ENCODE results near the gene SURF2. TPM values are rescaled to one million over a fixed set of nuclear protein-coding genes. Genes with fewer than 3 reads are reported as not detected.

SURF2 gene
- total and polyA plus RNA-seq, 7 donors, result 10.2 to 32.3 (median 18.5) TPM

- Histone ChIP-seq H3K4me1 (no peaks in the 10 kb centered on the region), H3K36me3 (peaks cover 3 to 27% (median 10%) of the 10 kb centered on the region in 4 donors), H3K27me3 (peaks cover 0 to 1% (median 0%) of the 10 kb centered on the region in 3 donors), H3K9me3 (no peaks in the 10 kb centered on the region), H3K27ac (no peak overlapping the region), H3K4me3 (no peak overlapping the region)
- intact Hi-C loops (cut with DNase I), result no loop called here
- TF ChIP-seq EP300 (IDR thresholded peaks at IDR 0.05) (no peak), CTCF (IDR thresholded peaks at IDR 0.05) (no peak), POLR2AphosphoS5 (IDR thresholded peaks at IDR 0.05) (no peak), POLR2A (IDR thresholded peaks at IDR 0.05) (no peak)
- WGBS, 2 donors, result 76 to 88% methylated on average over 6 of the region's 6 CpGs
- DNase-seq, result no peak
These were observed 45.2 kb downstream of the SURF2 start for GRCh38 chr9:133401588-133401987.

- WGBS, 2 donors, result 79 to 80% methylated on average over 7 of the region's 7 CpGs
- Histone ChIP-seq H3K4me3 (no peak overlapping the region), H3K27ac (no peak overlapping the region), H3K4me1 (no peaks in the 10 kb centered on the region), H3K9me3 (no peaks in the 10 kb centered on the region), H3K36me3 (peaks cover 4 to 38% (median 18%) of the 10 kb centered on the region in 4 donors), H3K27me3 (no peaks in the 10 kb centered on the region)
- no peak for DNase-seq
- intact Hi-C loops (cut with DNase I), result no loop called here
- no peak for TF ChIP-seq POLR2AphosphoS5 (IDR thresholded peaks at IDR 0.05)
- TF ChIP-seq EP300 (IDR thresholded peaks at IDR 0.05), result no peak
- TF ChIP-seq POLR2A (IDR thresholded peaks at IDR 0.05), result no peak
- no peak for TF ChIP-seq CTCF (IDR thresholded peaks at IDR 0.05)
These were observed 46.3 kb downstream of the SURF2 start for GRCh38 chr9:133402689-133403088.

GRCh38 chr9:133403766-133404453, 47.6 kb downstream of the SURF2 start:
- intact Hi-C loops (cut with DNase I), result no loop called here
- Histone ChIP-seq H3K27ac (no peak overlapping the region), H3K36me3 (peaks cover 4 to 50% (median 20%) of the 10 kb centered on the region in 4 donors), H3K9me3 (no peaks in the 10 kb centered on the region), H3K4me3 (no peak overlapping the region), H3K4me1 (no peaks in the 10 kb centered on the region), H3K27me3 (no peaks in the 10 kb centered on the region)
- 66 to 80% methylated on average over 16 of the region's 16 CpGs for WGBS, 2 donors
- TF ChIP-seq POLR2AphosphoS5 (IDR thresholded peaks at IDR 0.05), result no peak
- TF ChIP-seq CTCF (IDR thresholded peaks at IDR 0.05), result peak in 1 of 4 experiments; percentile 51
- no peak for DNase-seq

GRCh38 chr9:133404454-133405002, 48.2 kb downstream of the SURF2 start:
- no peaks in the 10 kb centered on the region for H3K4me1 ChIP-seq
- H3K4me3 ChIP-seq, result no peak overlapping the region
- no peaks in the 10 kb centered on the region for H3K9me3 ChIP-seq
- H3K27me3 ChIP-seq, result no peaks in the 10 kb centered on the region
- intact Hi-C loops (cut with DNase I), result no loop called here
- 85 to 91% methylated on average over 12 of the region's 12 CpGs for WGBS, 2 donors
- no peak overlapping the region for H3K27ac ChIP-seq
- DNase-seq, result no peak
- TF ChIP-seq POLR2AphosphoS5 (IDR thresholded peaks at IDR 0.05) (no peak), EP300 (IDR thresholded peaks at IDR 0.05) (no peak), CTCF (IDR thresholded peaks at IDR 0.05) (no peak), POLR2A (IDR thresholded peaks at IDR 0.05) (no peak)
- peaks cover 4 to 57% (median 22%) of the 10 kb centered on the region in 4 donors for H3K36me3 ChIP-seq

Data from sigmoid colon (tissue), 7 donors.